ENCODE results near the gene SLCO4C1. TPM values are rescaled to one million over a fixed set of nuclear protein-coding genes. Genes with fewer than 3 reads are reported as not detected.

SLCO4C1 gene
- total RNA-seq, 1 experiment from 2014 or later, result not detected

DNA sequence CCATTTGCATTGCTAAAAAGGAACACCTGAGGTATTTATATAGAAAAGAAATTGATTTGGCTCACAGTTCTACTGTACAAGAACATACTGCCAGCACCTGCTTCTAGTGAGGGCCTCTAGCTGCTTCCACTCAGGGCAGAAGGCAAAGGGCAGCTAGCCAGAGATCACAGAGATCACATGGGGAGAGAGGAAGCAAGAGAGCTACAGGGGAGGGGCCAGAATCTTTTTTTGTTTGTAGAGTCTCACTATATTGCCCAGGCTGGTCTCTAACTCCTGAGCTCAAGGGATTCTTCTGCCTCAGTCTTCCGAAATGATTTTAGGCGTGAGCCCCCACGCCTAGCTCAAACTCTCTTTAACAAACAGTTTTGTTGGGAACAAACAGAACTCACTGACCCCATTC, 6.1 kb downstream of the SLCO4C1 start:
- intact Hi-C loops (cut with micrococcal nuclease), result no loop called here
- no peaks in the 10 kb centered on the region for H3K27me3 Mint-ChIP-seq (ENCODE audit: insufficient read depth, unreplicated experiment)
- H3K4me1 Mint-ChIP-seq (ENCODE audit: insufficient read depth, unreplicated experiment), result no peaks in the 10 kb centered on the region
- ChIA-PET POLR2A (no interaction called here), CTCF (no interaction called here)
- BruUV-seq (replicated peaks), result no TSS peak
- DNase-seq (ENCODE audit: unreplicated experiment), result no peak
- TF ChIP-seq, protein P1, sequence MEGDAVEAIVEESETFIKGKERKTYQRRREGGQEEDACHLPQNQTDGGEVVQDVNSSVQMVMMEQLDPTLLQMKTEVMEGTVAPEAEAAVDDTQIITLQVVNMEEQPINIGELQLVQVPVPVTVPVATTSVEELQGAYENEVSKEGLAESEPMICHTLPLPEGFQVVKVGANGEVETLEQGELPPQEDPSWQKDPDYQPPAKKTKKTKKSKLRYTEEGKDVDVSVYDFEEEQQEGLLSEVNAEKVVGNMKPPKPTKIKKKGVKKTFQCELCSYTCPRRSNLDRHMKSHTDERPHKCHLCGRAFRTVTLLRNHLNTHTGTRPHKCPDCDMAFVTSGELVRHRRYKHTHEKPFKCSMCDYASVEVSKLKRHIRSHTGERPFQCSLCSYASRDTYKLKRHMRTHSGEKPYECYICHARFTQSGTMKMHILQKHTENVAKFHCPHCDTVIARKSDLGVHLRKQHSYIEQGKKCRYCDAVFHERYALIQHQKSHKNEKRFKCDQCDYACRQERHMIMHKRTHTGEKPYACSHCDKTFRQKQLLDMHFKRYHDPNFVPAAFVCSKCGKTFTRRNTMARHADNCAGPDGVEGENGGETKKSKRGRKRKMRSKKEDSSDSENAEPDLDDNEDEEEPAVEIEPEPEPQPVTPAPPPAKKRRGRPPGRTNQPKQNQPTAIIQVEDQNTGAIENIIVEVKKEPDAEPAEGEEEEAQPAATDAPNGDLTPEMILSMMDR (IDR thresholded peaks at IDR 0.05; ENCODE audit: unreplicated experiment), result no peak
- H3K36me3 Mint-ChIP-seq (ENCODE audit: insufficient read depth, unreplicated experiment), result no peaks in the 10 kb centered on the region
- no peaks in the 10 kb centered on the region for H3K9me3 Mint-ChIP-seq (ENCODE audit: unreplicated experiment)
- no peak overlapping the region for H3K4me3 Mint-ChIP-seq (ENCODE audit: unreplicated experiment)
- H3K27ac Mint-ChIP-seq (ENCODE audit: low read depth, unreplicated experiment), result no peak overlapping the region

DNA sequence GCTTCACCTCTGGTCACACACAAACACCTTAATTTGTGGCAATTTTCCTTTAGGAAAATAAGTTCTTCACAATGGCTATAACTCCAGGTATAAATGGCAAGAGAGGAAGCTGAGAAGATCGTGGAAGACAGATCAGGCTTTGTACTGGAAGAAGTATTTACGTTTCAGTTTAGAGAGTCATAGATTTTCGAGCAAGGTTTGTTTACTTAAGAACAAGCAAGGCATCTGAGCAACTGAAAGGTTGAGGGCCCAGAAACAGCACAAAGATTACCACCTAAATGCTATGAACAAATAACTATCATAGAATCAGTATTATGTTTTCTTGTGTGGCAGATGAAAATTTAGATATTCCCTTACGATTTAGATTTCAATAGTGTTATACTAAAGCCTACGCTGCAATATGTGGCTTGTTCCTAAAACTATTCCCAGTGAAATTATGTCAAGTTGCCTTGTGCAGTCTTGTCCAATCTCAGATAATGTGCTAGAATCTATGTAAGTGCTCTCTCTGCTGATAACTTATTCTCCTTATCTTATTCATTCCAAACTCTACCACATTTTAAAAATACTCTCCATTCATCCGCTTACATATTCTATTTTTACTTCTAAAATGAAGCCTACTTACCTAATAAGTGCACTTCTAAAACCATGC, 6.7 kb downstream of the SLCO4C1 start:
- Mint-ChIP-seq H3K4me3 (ENCODE audit: unreplicated experiment) (no peak overlapping the region), H3K9me3 (ENCODE audit: unreplicated experiment) (no peaks in the 10 kb centered on the region), H3K27me3 (ENCODE audit: insufficient read depth, unreplicated experiment) (no peaks in the 10 kb centered on the region), H3K27ac (ENCODE audit: low read depth, unreplicated experiment) (no peak overlapping the region), H3K4me1 (ENCODE audit: insufficient read depth, unreplicated experiment) (no peaks in the 10 kb centered on the region), H3K36me3 (ENCODE audit: insufficient read depth, unreplicated experiment) (no peaks in the 10 kb centered on the region)
- no TSS peak for BruUV-seq (replicated peaks)
- ChIA-PET POLR2A (no interaction called here), CTCF (no interaction called here)
- DNase-seq (ENCODE audit: unreplicated experiment), result no peak
- intact Hi-C loops (cut with micrococcal nuclease), result no loop called here
- TF ChIP-seq, protein P1 (IDR thresholded peaks at IDR 0.05; ENCODE audit: unreplicated experiment), result no peak

DNA sequence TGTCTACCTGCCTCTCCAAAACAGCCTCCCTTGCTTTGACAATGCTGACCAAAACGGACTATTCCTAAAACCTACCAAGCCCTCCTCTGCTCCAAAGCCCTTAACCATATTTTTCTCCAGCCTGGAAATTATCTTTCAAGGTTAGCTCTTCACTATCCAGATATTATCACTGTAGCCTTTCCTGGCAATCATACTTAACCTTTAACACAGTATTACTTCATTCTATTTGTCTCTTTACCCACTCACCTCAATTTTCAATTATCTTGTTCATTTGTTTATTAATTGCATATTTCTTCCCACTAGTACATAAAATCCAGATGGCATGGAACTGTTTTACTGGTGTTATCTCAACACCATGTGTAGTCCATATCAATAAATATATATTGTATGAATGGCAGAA, 7.5 kb downstream of the SLCO4C1 start:
- Mint-ChIP-seq H3K4me1 (ENCODE audit: insufficient read depth, unreplicated experiment) (no peaks in the 10 kb centered on the region), H3K27ac (ENCODE audit: low read depth, unreplicated experiment) (no peak overlapping the region)

DNA sequence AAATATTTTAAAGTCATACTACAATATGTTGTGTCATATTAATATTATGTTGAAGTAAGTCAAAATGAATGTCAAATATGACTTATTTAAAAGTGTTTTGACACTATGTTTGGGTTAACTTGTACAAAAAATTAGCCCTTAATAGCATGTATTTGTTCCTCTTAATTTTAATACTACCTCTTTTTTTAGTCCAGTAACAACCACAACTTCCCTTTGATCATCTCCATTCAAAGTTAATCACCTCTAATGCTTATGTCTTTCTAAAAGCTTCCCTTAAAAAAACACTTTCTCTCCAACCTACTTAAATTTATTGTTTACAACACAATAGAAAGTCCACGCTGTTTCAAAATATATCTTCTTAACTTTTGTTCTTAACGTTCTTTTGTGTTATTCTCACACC, 9.6 kb downstream of the SLCO4C1 start:
- H3K4me3 Mint-ChIP-seq (ENCODE audit: unreplicated experiment), result no peak overlapping the region
- ChIA-PET CTCF (no interaction called here), POLR2A (interaction anchor here (0.9 to 1.0 kb wide), 2 partner anchors 10 to 11 kb away, joined by 3 to 4 read pairs; partner anchors contain the start of gene SLCO4C1)
- H3K27me3 Mint-ChIP-seq (ENCODE audit: insufficient read depth, unreplicated experiment), result no peaks in the 10 kb centered on the region
- TF ChIP-seq, protein P1 (IDR thresholded peaks at IDR 0.05; ENCODE audit: unreplicated experiment), result no peak
- no peaks in the 10 kb centered on the region for H3K4me1 Mint-ChIP-seq (ENCODE audit: insufficient read depth, unreplicated experiment)
- H3K9me3 Mint-ChIP-seq (ENCODE audit: unreplicated experiment), result no peaks in the 10 kb centered on the region
- intact Hi-C loops (cut with micrococcal nuclease), result no loop called here
- no TSS peak for BruUV-seq (replicated peaks)
- H3K36me3 Mint-ChIP-seq (ENCODE audit: insufficient read depth, unreplicated experiment), result no peaks in the 10 kb centered on the region
- DNase-seq (ENCODE audit: unreplicated experiment), result no peak
- H3K27ac Mint-ChIP-seq (ENCODE audit: low read depth, unreplicated experiment), result no peak overlapping the region

More for the DNA sequence above, 7.5 kb downstream of the SLCO4C1 start:
- TF ChIP-seq, protein P1 (IDR thresholded peaks at IDR 0.05; ENCODE audit: unreplicated experiment), result no peak
- no peak for DNase-seq (ENCODE audit: unreplicated experiment)
- H3K36me3 Mint-ChIP-seq (ENCODE audit: insufficient read depth, unreplicated experiment), result no peaks in the 10 kb centered on the region
- ChIA-PET CTCF (no interaction called here), POLR2A (no interaction called here)
- no peaks in the 10 kb centered on the region for H3K9me3 Mint-ChIP-seq (ENCODE audit: unreplicated experiment)
- intact Hi-C loops (cut with micrococcal nuclease), result no loop called here
- no peaks in the 10 kb centered on the region for H3K27me3 Mint-ChIP-seq (ENCODE audit: insufficient read depth, unreplicated experiment)
- BruUV-seq (replicated peaks), result no TSS peak
- no peak overlapping the region for H3K4me3 Mint-ChIP-seq (ENCODE audit: unreplicated experiment)
